Panc1 (cell line): ENCODE results near the gene MAGEC3.

Experiments used
- CTCF ChIP-seq: fragments of 450-650 bp; IDR thresholded peaks from 2 replicates; pipeline ENCODE4 v1.5.1; 2017; ENCODE audit warnings: mild to moderate bottlenecking
- REST ChIP-seq, 2 experiments: IDR thresholded peaks; 2 replicates each; pipeline ENCODE4 v1.6.1; 2011 to 2012; ENCODE audit warnings: low read depth in 2 of 2, control low read depth in 1 of 2, low read length in 1 of 2, mild to moderate bottlenecking in 1 of 2, moderate library complexity in 1 of 2; ENCODE audit not compliant: insufficient read depth in 1 of 2
- SIN3A ChIP-seq: IDR thresholded peaks from 2 replicates; pipeline ENCODE4 v1.6.1; 2012; ENCODE audit warnings: low read depth, mild to moderate bottlenecking, low read length, moderate library complexity, borderline replicate concordance; ENCODE audit not compliant: insufficient read depth

- no peak for TF ChIP-seq CTCF
- TF ChIP-seq REST (IDR thresholded peaks at IDR 0.05; ENCODE audit: insufficient read depth in 1 of 2, low read depth in 2 of 2, low read length in 1 of 2), result no peak
- no peak for TF ChIP-seq SIN3A
These were observed 19.4 kb downstream of the MAGEC3 start for GRCh38 chrX:141857479-141857878.
